ENCODE data around the gene STYX.

Gene STYX

GRCh38 chr14:52790011-52790755 lies 60.2 kb downstream of the STYX start:
- DNase-seq (ENCODE audit: low read depth in 2 of 2): no peak

GRCh38 chr14:52790756-52791222 lies 60.8 kb downstream of the STYX start:
- no peak for DNase-seq (ENCODE audit: low read depth in 2 of 2)

GRCh38 chr14:52791223-52792096 lies 61.5 kb downstream of the STYX start, which contains the start of gene GNPNAT1:
GNPNAT1 (minus strand) TSS chr14:52791607; CDS start chr14:52784650, 6,957 bp downstream.
- peak; percentile 62 to 70 for DNase-seq (ENCODE audit: low read depth in 2 of 2)

- DNase-seq (ENCODE audit: low read depth in 2 of 2): no peak
Measured at GRCh38 chr14:52792097-52792415, 62.1 kb downstream of the STYX start.

GRCh38 chr14:52793061-52793460 lies 63.1 kb downstream of the STYX start:
- no peak for DNase-seq (ENCODE audit: low read depth in 2 of 2)

- no peak for DNase-seq (ENCODE audit: low read depth in 2 of 2)
Measured at GRCh38 chr14:52797653-52798052, 67.7 kb downstream of the STYX start.

GRCh38 chr14:52798826-52799225 lies 68.9 kb downstream of the STYX start:
- DNase-seq (ENCODE audit: low read depth in 2 of 2): no peak

GRCh38 chr14:52801014-52801712 lies 71.2 kb downstream of the STYX start:
- no peak for DNase-seq (ENCODE audit: low read depth in 2 of 2)

GRCh38 chr14:52802597-52802996 lies 72.6 kb downstream of the STYX start:
- DNase-seq (ENCODE audit: low read depth in 2 of 2): no peak

GRCh38 chr14:52806115-52806514 lies 76.1 kb downstream of the STYX start:
- DNase-seq (ENCODE audit: low read depth in 2 of 2): no peak

GRCh38 chr14:52808101-52808500 lies 78.1 kb downstream of the STYX start:
- DNase-seq (ENCODE audit: low read depth in 2 of 2): no peak

GRCh38 chr14:52821805-52822250 lies 91.9 kb downstream of the STYX start:
- DNase-seq (ENCODE audit: low read depth in 2 of 2): no peak

GRCh38 chr14:52824462-52824861 lies 94.5 kb downstream of the STYX start:
- no peak for DNase-seq (ENCODE audit: low read depth in 2 of 2)

All from stimulated activated CD4-positive, alpha-beta T cell treated with anti-CD3 and anti-CD28 coated beads, Interleukin-12 subunit alpha, Interleukin-12 subunit beta, amount 100 ng/mL, for 24 hours (primary cell).